K562 (cell line): Measurements from ENCODE around the gene TCIRG1. TPM values are rescaled to one million over a fixed set of nuclear protein-coding genes. Genes with fewer than 3 reads are reported as not detected.

ENCODE experiments used
- ATAC-seq: fragments of 200-7000 bp; cut with Tn5 transposase; 3 replicates; pipeline ENCODE4 v1.9.1; 2020; ENCODE audit warnings: moderate library complexity
- BruUV-seq: library from RNA; stranded (reverse); fragments of 400-500 nt; replicated peaks from 2 replicates; lab custom pipeline; 2021; lab: Mats Ljungman, UMichigan
- CTCF ChIA-PET: fragments of 300-600 bp; formaldehyde crosslinking; extraction: SDS; loops from one replicate; lab custom pipeline; 2021; ENCODE audit warnings: low intra/inter-chr PET ratio; lab: Yijun Ruan, JAX
- POLR2A ChIA-PET: fragments of 300-600, 350-650 bp; sonication (Branson Sonifier 250); formaldehyde crosslinking; extraction: SDS; loops from one replicate; lab custom pipeline; 2021; ENCODE audit warnings: antibody characterized with exemption, inconsistent platforms; lab: Yijun Ruan, JAX
- DNase-seq, 4 experiments: peaks; one replicate each; pipeline versions ENCODE4 v3.0.0 to v3.0.0-alpha.2; 2011 to 2018; ENCODE audit warnings: low spot score in 3 of 4, mixed read lengths in 3 of 4; ENCODE audit errors: extremely low read depth in 1 of 4
- FAIRE-seq: peaks from 2 replicates; lab custom pipeline; 2011; peaks lifted over from hg19 to GRCh38; lab: Jason Lieb, UNC
- H2AFZ ChIP-seq: 2 replicates; pipeline ENCODE4 v1.6.0; 2011; ENCODE audit warnings: low read depth, low read length, control low read depth, inconsistent platforms
- H3K27ac ChIP-seq: fragments of 200-600 bp; 3 replicates; pipeline ENCODE4 v1.8.0; 2011; ENCODE audit warnings: low read depth, mild to moderate bottlenecking, control low read depth, inconsistent platforms, low read length, moderate library complexity, mixed read lengths; ENCODE audit errors: extremely low read depth
- H3K27me3 ChIP-seq, 2 experiments: fragments of 300-600 bp in 1 of 2; 2 replicates in 1 of 2; 3 replicates in 1 of 2; pipeline versions ENCODE4 v1.6.0 to v1.8.0; 2011; ENCODE audit warnings: inconsistent platforms in 2 of 2, low read length in 2 of 2, mild to moderate bottlenecking in 1 of 2, mixed read lengths in 1 of 2, moderate library complexity in 1 of 2; ENCODE audit not compliant: control insufficient read depth in 2 of 2, insufficient read depth in 2 of 2
- H3K36me3 ChIP-seq: fragments of 300-600 bp; 3 replicates; pipeline ENCODE4 v1.8.0; 2011; ENCODE audit warnings: mild to moderate bottlenecking, low read length, inconsistent platforms; ENCODE audit not compliant: control insufficient read depth, insufficient read depth
- H3K4me1 ChIP-seq, 2 experiments: fragments of 200-600 bp in 1 of 2; replicated peaks in 1 of 2; 2 replicates in 1 of 2; 3 replicates in 1 of 2; pipeline versions ENCODE4 v1.5.1 to v1.8.0; 2011; ENCODE audit warnings: inconsistent platforms in 2 of 2, low read length in 2 of 2, mild to moderate bottlenecking in 1 of 2, mixed read lengths in 1 of 2, moderate library complexity in 1 of 2; ENCODE audit not compliant: control insufficient read depth in 2 of 2, insufficient read depth in 2 of 2
- H3K4me2 ChIP-seq: 2 replicates; pipeline ENCODE4 v1.6.1; 2011; ENCODE audit warnings: low read length, control low read depth, inconsistent platforms, mixed read lengths; ENCODE audit not compliant: insufficient read depth
- H3K4me3 ChIP-seq: fragments of 200-600 bp; sonication (generic), shearing (Covaris generic); 2 replicates; pipeline ENCODE4 v1.5.1; 2016; ENCODE audit warnings: control low read depth, inconsistent platforms
- H3K79me2 ChIP-seq: fragments of 200-600 bp; 3 replicates; pipeline ENCODE4 v1.8.0; 2011; ENCODE audit warnings: low read length, inconsistent platforms; ENCODE audit not compliant: control insufficient read depth, insufficient read depth
- H3K9ac ChIP-seq, 2 experiments: 2 replicates each; pipeline versions ENCODE4 v1.6.0 to v1.6.1; 2011; ENCODE audit warnings: low read depth in 2 of 2, low read length in 2 of 2, control low read depth in 1 of 2, inconsistent platforms in 1 of 2, mild to moderate bottlenecking in 1 of 2, mixed read lengths in 1 of 2; ENCODE audit not compliant: insufficient read depth in 1 of 2
- H3K9me1 ChIP-seq: one replicate; pipeline ENCODE4 v1.6.0; 2011; ENCODE audit warnings: inconsistent platforms, mild to moderate bottlenecking, low read length, moderate library complexity; ENCODE audit not compliant: control insufficient read depth, insufficient read depth
- H3K9me3 ChIP-seq: replicated peaks from 2 replicates; pipeline ENCODE4 v1.5.1; 2011; ENCODE audit warnings: low read depth, low read length, inconsistent platforms; ENCODE audit not compliant: control insufficient read depth, insufficient read depth
- H4K20me1 ChIP-seq: replicated peaks from 2 replicates; pipeline ENCODE4 v1.6.1; 2011; ENCODE audit warnings: low read length, inconsistent platforms, mixed read lengths; ENCODE audit not compliant: control insufficient read depth, insufficient read depth
- ETS2 ChIP-seq: IDR thresholded peaks from 2 replicates; pipeline ENCODE4 v1.6.1; 2016; ENCODE audit warnings: borderline replicate concordance, missing genetic modification characterization, mild to moderate bottlenecking, moderate library complexity, missing compliant biosample characterization; ENCODE audit not compliant: poor library complexity, severe bottlenecking
- FOXK2 ChIP-seq, 2 experiments: fragments of 450-650 bp; IDR thresholded peaks in 1 of 2; conservative IDR thresholded peaks in 1 of 2; 2 replicates each; pipeline ENCODE4 v1.6.1; 2016; ENCODE audit warnings: low read depth in 2 of 2, mild to moderate bottlenecking in 1 of 2
- ZZZ3 ChIP-seq: fragments of 450-650 bp; IDR thresholded peaks from 2 replicates; pipeline ENCODE4 v1.6.1; 2016; ENCODE audit warnings: antibody characterized with exemption, mild to moderate bottlenecking, moderate library complexity
- WGBS: fragments of 100-300 bp; shearing (Covaris generic); methylation state at CpG from one replicate; pipeline ENCODE4 v1.1.6; 2016; ENCODE audit warnings: low coverage, mixed read lengths; ENCODE audit not compliant: insufficient coverage; ENCODE audit errors: missing lambda C conversion rate; 5-methylcytosine and 5-hydroxymethylcytosine counted together
- in situ Hi-C: fragments of 300-500 bp; cut with MboI; formaldehyde crosslinking; loops from 4 replicates; pipeline ENCODE4 v1.15.0; 2018; ENCODE audit warnings: inconsistent platforms, mixed read lengths
- intact Hi-C: fragments of 100-400 bp; cut with micrococcal nuclease; formaldehyde crosslinking; loops from 2 replicates; pipeline ENCODE4 v1.14.2; 2022
- polyA plus RNA-seq, 8 experiments: library from polyadenylated mRNA; depleted of rRNA in 4 of 8; stranded (reverse) in 5 of 8; unstranded in 3 of 8; fragments of >200 nt; fragmentation: Nextera tagmentation in 2 of 8; fragmentation: Illumina TruSeq in 1 of 8; extraction: Ambion mirVana in 2 of 8; extraction: Trizol in 1 of 8; gene quantifications; 2 replicates each; pipeline versions ENCODE4 v1.2.1 to v1.2.3, GENCODE V29; 2011 to 2014; ENCODE audit warnings: inconsistent platforms in 1 of 8, missing spikeins in 1 of 8
- total RNA-seq, 7 experiments: library from RNA; depleted of rRNA in 6 of 7; stranded (reverse); fragments of >200 nt in 6 of 7; fragmentation: Illumina TruSeq in 2 of 7; extraction: Trizol in 2 of 7; gene quantifications; 2 replicates each; pipeline versions ENCODE4 v1.2.1 to v1.2.3, GENCODE V29; 2011 to 2021; ENCODE audit warnings: low replicate concordance in 1 of 7
- TF ChIP-seq, protein P1 (sequence below), 2 experiments: fragments of 200-800 bp in 1 of 2; sonication (Bioruptor generic) in 1 of 2; sonication (generic) in 1 of 2; formaldehyde crosslinking in 1 of 2; IDR thresholded peaks in 1 of 2; conservative IDR thresholded peaks in 1 of 2; 2 replicates each; pipeline versions ENCODE4 v1.5.0 to v1.6.1; 2016 to 2020; ENCODE audit warnings: missing compliant biosample characterization in 1 of 2, missing genetic modification characterization in 1 of 2, missing genetic modification reagents in 1 of 2
- TF ChIP-seq, protein P2 (sequence below): fragments of 450-650 bp; IDR thresholded peaks from 2 replicates; pipeline ENCODE4 v1.6.1; 2017; ENCODE audit warnings: antibody characterized with exemption, mild to moderate bottlenecking
- TF ChIP-seq, protein P3 (sequence below): sonication (generic); formaldehyde crosslinking; IDR thresholded peaks from 2 replicates; pipeline ENCODE4 v1.8.1; 2023; ENCODE audit warnings: mild to moderate bottlenecking, missing genetic modification reagents

The TCIRG1 gene
- total and polyA plus RNA-seq, 9 of the 15 experiments (the other 6 are each of a cell fraction or from before 2014, with no cell fraction given): 0.49 to 143 (median 24.4) TPM

DNA sequence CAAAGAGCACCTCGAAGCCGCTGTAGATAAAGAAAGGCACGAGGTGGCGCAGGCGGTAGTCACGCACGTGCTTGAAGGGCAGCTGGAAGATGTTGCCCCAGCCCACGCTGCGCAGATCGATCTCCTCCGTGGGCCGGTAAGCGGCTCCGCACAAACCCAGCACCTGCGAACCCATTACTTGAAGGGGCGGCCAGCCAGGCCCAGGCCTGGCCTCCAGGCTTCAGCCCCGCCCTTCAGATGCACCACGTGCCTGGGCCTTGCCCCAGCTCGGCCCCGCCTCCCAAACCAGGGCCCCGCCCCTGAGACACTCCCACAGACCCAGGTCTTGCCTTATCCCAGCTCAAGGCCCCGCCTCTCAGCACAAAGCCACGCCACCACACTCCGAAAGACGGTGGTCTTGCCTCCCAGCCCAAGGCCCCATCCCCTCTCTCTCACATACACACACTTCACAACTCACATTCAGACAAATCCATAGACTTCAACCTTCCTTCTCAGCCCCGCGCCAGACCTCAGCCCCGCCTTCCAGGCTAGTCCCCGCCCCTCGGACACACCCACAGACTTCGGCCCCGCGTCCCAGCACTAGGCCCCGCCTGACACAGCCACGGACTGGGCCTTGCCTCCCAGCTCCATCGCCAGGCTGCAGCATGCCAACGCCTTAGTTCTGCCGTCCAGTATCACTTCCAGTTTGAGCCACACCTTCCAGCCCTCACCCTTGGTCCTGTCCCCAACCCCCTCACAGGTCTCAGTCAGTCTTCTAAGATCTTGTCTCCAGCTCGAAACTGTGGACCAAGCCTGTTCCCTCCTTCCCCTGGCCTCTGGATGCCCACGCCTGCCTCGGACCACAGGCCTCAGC is 42.0 kb upstream of the TCIRG1 start (continued):
- TF ChIP-seq, protein P1, sequence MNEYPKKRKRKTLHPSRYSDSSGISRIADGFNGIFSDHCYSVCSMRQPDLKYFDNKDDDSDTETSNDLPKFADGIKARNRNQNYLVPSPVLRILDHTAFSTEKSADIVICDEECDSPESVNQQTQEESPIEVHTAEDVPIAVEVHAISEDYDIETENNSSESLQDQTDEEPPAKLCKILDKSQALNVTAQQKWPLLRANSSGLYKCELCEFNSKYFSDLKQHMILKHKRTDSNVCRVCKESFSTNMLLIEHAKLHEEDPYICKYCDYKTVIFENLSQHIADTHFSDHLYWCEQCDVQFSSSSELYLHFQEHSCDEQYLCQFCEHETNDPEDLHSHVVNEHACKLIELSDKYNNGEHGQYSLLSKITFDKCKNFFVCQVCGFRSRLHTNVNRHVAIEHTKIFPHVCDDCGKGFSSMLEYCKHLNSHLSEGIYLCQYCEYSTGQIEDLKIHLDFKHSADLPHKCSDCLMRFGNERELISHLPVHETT (CRISPR knock-in tag; conservative IDR thresholded peaks at IDR 0.05 in 1 of 2, IDR thresholded peaks at IDR 0.05 in 1 of 2): no peak; a peak in 1 of 4 replicates
- no peak for TF ChIP-seq ZZZ3
- no peak for TF ChIP-seq ETS2 (tag)

DNA sequence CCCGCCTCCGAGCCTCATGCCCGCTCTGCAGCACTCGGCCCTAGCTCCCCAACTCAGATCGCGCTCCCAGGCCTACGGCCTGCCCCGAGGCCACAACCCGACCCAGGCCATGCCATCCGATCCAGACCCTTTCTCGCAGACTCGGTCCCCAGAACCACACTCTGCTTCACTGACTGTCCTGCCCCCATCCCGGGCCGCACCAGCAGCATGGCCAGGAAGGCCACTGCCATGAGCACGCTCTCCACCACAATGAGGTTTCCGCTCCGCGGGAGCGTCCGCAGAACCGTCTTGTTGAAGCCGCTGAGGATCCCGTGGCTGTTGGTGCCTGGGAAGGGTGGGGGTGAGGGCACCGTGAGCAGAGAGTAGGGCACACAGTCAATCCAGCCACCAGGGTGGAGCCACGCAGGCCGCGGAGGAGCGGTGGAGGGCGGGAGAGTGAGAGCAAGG is 41.3 kb upstream of the TCIRG1 start:
- no peak for DNase-seq
- Histone ChIP-seq H3K9ac (peak overlapping the region in 1 of 2 experiments; percentile 77; a peak in 2 of 4 replicates), H3K27ac (no peak overlapping the region), H3K4me1 (peaks cover 8 to 35% of the 10 kb centered on the region in 2 experiments; a peak in 4 of 5 replicates), H3K79me2 (no peaks in the 10 kb centered on the region), H3K9me1 (no peaks in the 10 kb centered on the region), H3K27me3 (no peaks in the 10 kb centered on the region; a peak in 1 of 5 replicates), H3K36me3 (0 out of 3 replicates have a peak, but pooled peaks cover 2% of the 10 kb centered on the region), H3K4me3 (no peak overlapping the region), H4K20me1 (no peaks in the 10 kb centered on the region), H3K4me2 (peak overlapping the region; percentile 89; the same call in 1 of the 2 replicates), H3K9me3 (no peaks in the 10 kb centered on the region)
- POLR2A ChIA-PET: interaction anchor here (0.6 to 1.3 kb wide), 5 partner anchors 13 to 816 kb away, joined by 3 to 6 read pairs (median 3); partner anchors contain the start of gene ALDH3B1
- ATAC-seq: no peak
- intact Hi-C loops: no loop called here
- no TSS peak for BruUV-seq
- FAIRE-seq: no peak
- in situ Hi-C loops: no loop called here
- WGBS: 57% methylated on average over 18 of the region's 29 CpGs
- CTCF ChIA-PET: no interaction called here
- TF ChIP-seq, protein P2, sequence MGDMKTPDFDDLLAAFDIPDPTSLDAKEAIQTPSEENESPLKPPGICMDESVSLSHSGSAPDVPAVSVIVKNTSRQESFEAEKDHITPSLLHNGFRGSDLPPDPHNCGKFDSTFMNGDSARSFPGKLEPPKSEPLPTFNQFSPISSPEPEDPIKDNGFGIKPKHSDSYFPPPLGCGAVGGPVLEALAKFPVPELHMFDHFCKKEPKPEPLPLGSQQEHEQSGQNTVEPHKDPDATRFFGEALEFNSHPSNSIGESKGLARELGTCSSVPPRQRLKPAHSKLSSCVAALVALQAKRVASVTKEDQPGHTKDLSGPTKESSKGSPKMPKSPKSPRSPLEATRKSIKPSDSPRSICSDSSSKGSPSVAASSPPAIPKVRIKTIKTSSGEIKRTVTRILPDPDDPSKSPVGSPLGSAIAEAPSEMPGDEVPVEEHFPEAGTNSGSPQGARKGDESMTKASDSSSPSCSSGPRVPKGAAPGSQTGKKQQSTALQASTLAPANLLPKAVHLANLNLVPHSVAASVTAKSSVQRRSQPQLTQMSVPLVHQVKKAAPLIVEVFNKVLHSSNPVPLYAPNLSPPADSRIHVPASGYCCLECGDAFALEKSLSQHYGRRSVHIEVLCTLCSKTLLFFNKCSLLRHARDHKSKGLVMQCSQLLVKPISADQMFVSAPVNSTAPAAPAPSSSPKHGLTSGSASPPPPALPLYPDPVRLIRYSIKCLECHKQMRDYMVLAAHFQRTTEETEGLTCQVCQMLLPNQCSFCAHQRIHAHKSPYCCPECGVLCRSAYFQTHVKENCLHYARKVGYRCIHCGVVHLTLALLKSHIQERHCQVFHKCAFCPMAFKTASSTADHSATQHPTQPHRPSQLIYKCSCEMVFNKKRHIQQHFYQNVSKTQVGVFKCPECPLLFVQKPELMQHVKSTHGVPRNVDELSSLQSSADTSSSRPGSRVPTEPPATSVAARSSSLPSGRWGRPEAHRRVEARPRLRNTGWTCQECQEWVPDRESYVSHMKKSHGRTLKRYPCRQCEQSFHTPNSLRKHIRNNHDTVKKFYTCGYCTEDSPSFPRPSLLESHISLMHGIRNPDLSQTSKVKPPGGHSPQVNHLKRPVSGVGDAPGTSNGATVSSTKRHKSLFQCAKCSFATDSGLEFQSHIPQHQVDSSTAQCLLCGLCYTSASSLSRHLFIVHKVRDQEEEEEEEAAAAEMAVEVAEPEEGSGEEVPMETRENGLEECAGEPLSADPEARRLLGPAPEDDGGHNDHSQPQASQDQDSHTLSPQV: no peak
- TF ChIP-seq, protein P3, sequence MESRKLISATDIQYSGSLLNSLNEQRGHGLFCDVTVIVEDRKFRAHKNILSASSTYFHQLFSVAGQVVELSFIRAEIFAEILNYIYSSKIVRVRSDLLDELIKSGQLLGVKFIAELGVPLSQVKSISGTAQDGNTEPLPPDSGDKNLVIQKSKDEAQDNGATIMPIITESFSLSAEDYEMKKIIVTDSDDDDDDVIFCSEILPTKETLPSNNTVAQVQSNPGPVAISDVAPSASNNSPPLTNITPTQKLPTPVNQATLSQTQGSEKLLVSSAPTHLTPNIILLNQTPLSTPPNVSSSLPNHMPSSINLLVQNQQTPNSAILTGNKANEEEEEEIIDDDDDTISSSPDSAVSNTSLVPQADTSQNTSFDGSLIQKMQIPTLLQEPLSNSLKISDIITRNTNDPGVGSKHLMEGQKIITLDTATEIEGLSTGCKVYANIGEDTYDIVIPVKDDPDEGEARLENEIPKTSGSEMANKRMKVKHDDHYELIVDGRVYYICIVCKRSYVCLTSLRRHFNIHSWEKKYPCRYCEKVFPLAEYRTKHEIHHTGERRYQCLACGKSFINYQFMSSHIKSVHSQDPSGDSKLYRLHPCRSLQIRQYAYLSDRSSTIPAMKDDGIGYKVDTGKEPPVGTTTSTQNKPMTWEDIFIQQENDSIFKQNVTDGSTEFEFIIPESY (CRISPR knock-in tag): peak; percentile 34; the same call in 1 of the 2 replicates
- no peak for TF ChIP-seq FOXK2 (conservative IDR thresholded peaks at IDR 0.05 in 1 of 2, IDR thresholded peaks at IDR 0.05 in 1 of 2; ENCODE audit: low read depth in 2 of 2)
- TF ChIP-seq, all 486 proteins: peak for 1
- no peak overlapping the region for H2AFZ ChIP-seq
